Stimulated activated CD4-positive, alpha-beta T cell treated with anti-CD3 and anti-CD28 coated beads, Interleukin-4, amount 100 ng/mL, for 48 hours (primary cell): ENCODE measurements around the gene CFAP100.

Source experiments
- DNase-seq, 2 donors: peaks; one replicate each; pipeline ENCODE4 v3.0.0-alpha.2; 2020; ENCODE audit warnings: low read depth in 2 of 2

CFAP100 gene

DNA sequence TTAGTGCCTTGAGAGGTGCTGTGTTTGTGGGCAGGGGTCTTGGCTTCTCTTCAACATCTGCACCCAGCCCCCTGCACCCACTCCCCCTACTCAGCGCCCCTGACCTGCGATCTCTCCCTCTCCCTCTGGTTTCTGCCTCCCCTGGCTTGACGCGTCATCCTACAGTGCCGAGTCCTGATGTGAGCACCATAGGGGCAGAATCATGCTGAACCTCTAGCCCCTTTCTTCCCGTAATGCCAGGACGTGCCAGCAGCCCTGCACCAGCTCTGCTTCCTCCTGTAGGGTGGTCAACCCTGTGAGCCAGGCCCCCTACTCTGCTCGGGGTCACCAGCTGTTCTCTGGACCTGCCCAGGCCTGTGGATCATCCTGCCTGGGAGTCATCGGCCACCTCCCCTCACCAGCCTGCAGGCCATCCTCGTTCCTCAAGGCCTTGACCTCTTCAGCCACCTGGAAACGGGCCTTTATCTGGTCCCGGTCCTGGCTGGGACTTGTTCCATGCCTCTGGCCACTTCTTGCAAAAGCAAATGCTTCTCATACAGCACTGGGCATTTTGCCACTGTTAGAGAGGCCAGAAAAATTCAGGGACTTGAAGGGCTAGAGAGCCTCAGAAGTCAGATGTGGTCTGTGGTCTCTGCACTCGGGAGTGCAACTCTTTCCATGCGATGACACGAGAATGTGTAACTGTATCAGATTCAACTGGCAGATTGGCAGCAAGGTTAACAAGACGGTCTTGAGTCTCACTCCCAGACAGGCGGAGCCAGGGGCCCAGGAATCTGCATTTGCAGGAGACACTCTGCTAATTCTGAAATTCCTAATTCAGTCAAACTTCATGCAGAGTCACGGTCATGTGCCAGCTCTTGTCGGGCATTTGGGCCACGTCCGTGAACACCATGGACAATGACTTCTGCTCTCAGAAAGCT, 20.8 kb upstream of the CFAP100 start:
- no peak for DNase-seq

DNA sequence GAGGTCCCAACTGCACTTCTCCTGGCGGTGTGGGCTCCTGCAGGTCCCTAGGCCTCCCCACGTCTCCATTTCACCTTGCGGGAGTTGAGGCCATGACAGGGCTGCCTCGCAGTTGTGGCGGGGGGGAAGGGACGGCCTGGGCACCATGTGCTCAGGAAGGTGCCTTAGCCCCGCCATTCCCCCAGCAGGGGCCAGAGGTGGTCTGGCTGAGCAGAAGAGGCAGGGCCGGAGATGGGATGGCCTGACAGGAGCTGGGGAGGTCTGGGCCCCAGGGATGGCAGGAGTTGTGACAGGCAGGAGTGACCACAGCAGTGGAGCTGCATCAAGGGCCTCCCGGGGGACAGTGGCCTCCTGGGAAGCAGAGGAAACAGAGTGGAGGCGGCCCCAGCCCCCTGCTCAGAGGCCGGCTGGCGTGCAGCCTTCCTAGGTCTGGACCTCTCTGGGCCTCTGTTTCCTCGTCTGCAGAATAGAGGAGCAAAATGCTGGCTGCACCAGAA, 18.8 kb upstream of the CFAP100 start:
- DNase-seq, result no peak

DNA sequence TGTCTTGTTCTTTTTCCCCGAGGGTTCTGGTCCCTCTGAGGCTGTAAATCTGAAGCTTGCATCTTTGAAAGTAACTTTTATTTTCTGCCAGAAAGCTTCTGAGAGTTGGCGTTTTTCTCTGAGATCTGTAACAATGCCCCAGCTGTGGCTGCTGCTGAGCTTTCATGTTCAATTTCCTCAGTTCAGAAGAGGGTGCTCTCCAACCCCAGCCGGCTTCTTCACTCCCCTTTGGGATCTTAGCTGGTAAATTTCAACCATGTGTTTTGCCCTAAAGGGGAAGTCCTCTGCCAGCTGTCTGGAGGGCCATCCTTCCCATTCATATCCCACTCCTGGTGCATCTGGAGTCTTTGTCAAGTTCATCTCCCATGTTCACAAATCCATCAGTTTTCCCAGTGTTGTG, 18.3 kb upstream of the CFAP100 start:
- DNase-seq, result no peak

DNA sequence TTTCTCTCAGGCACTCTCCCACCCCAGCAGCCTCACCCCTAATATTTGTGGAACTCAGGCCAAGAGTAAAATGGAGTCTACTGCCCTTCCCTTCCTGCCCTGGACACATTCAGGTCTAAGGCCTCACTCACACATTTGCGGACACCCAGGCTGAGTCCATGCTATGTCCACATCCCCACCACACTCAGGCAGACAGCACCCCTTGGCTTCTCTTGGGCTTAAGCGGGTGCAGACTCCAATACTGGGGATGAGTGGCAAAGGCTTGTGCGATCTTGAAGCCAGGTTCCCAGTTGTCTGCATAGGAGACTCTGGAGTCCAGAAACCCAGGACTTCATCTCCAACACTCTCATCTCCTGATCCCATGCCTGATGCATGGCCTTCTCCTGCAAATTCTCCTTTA, 17.5 kb upstream of the CFAP100 start:
- no peak for DNase-seq

DNA sequence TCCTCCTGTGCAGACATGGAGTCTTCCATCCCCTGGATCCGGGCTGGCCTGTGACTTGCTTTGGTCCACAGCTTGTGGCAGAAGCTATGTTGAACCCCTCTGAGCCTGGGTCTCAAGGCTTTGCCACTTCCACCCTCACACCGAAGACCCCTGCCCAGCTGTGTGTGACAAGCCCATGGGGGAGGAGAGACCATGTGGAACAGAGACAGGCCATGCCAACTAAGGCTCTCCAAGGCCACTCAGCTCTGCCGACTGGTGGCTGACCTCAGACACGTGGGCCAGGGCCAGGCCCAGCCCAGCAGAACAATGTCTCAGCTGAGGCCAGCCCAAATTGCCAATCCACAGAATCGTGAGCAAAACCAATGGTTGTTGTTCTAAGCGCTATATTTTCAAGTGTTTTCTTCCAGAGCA, 16.4 kb upstream of the CFAP100 start:
- DNase-seq, result no peak

DNA sequence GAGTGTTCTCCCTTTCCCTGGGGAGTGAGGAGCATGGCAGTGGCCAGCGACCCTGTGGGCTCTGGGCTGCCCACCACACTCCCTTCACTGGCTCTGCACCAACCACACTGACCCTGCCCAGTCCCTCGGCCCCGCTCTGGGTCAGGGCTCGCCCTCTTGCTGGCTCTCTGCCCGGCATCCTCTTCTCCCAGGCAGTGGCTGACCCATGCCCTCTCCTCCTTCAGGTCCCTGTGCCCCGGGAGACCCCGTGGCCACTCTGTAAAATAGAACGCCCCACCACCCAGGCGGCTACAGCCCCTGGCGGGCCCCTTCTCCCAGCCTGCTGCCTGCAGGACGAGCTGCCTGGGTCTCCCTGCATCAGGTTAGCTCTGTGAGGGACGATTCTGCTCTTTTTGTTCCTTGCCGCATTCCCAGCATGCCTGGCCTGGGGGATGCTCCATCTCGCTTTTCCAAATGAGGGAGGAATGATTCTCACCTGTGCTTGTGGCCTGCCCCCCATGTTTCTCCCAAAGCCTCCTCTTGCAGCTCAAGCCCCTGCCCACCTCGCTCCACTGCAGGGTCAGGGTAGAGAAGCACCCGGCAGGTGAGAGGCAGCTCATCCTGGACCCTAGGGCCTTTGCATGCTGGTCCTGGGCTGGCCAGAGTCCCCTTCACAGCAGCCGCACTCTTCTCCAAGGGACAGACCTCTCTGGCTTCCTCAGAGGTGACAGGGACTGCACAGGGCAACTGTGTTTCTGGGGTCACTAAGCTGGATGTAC, 14.5 kb upstream of the CFAP100 start:
- no peak for DNase-seq

DNA sequence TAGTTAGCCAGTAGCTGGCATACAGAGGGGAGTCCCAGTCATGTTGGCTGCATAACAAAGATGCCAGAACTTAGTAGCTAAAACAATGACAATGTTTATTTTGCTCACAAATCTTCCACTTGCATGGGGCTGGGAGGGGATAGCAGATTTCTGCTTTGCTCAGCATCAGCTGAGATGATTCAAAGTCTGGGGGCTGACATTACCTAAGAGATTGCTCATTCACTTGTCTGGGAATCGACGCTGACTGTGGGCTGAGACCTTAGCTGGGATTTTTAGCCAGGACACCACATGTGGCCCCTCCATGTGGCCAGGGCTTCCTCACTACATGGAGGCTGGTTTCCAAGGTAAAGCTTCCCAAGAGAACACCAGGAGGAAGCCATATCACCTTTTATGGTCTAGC, 12.7 kb upstream of the CFAP100 start:
- no peak for DNase-seq

DNA sequence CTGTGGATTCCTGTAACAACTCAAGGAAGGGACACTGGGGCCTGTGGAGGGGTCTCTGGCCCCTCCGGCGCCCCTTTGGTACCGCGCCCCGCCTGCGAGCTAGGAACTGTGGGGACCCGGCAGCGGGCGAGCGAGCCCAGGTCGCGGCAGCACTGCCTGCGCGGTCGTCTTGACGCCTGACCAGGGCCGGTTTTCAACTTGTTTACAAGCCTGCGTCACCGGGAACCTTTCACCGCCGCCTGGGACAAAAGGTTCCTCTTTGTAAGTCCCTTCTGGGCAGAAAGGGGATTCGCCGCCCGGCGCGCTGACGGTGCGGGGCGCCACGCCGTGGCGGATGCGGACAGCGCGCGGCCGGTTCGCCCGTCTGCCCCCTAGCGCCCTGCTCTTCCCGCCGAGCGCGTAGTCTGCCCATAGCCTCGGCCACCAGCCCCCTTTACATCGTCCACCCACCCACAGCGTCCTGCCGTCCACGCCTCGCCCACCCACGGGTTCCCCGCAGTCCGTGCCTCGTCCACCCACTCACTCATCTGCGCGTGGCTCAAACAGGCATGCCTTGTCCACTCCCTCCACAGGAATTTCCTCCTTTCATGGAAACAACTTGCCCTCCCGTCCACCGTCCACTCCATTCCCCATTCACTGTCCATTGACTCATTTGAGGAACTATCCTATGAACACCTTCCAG, 5.5 kb upstream of the CFAP100 start:
- peak; percentile 29 to 36 for DNase-seq

DNA sequence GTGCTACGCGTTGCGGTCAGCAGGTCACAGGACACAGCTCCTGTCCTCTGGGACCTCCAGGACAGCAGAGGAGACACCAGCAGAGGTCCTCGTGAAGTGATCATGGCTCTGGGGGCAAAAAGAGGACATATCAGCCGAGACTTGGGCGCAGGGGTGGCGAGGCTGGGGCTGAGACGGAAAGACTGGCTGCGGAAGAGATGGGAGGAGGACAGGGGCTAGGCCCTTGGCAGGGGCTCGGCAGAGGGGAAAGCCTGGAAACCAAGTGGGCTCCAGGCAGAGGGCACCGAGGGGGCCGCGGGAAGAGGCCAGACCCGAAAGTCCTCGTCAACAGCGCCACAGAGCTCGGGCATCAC, 4.9 kb upstream of the CFAP100 start:
- DNase-seq, result no peak

DNA sequence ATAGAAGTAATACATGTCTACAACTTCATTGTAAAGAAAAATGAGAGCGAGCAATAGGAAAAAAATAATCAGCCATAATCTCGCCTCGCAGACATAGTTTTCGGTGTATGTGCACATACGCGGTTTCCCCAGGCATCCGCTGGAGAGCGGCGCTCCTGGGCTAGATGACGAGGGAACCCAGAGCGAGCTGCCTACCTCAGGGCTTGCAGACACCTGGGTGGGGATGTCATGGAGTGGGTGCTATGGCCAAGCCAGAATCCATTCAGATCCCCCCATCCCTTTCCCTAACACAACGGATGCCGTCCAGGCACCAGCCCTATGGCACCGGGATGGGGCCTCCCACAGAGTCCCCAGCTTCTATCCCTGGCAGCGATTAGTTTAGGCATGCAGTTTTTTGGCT, 4.5 kb upstream of the CFAP100 start:
- no peak for DNase-seq

DNA sequence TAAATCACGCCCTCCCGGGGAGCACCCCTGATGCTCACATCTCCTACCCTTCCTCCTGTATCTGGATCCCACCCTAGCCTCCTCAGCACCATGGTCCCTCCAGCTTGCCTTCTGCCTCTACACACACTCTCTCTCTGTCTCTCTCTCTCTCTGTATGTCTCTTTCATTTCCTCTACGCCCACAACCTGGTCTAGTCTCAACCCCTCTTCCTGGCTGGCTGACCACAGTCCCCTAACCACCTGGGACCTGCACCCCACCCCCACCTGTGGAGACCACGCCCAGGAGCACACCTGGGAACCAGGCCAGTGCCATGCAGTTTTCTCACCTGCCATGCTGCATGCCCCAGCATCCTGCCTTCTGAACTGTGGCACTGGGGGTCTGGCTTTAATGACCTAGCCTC, 4.0 kb upstream of the CFAP100 start:
- no peak for DNase-seq

DNA sequence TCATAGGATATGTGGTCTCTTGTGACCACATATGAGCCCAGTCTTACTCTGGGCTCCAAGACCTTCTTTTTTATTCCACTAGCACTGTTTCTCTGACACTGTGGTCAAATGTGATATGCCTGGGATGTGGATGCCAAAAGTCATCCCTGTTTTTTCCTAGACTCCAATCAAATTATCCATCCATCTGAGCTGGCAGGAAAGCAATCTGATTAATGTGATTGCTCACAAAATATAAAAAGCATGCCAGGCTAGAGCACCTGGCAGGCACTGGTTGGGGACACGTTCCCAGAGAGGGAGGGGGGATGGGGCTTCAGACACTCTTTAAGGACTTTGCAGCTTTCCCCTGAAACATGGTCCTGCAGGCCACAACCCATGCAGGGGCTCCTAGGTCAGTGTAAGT, 3.1 kb upstream of the CFAP100 start:
- DNase-seq, result no peak

DNA sequence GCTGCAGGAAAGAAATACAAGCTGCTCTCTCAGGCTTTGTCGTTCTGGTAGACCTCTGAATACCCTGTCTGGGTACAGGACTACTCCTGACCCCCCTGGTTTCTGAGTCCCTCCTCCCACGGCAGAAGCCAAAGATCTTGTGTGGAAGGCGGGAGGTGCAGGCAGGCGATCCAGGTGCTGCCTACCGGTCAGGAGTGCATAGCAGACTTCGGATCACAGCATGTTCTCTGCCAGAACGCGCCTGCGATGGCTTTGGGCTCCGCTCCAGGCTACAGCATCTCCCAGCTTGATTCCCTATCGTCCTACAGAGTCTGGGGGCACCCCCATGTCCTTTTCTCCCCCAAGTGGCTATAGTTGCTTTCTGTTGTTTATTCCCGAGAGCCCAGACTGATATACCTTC, 2.5 kb upstream of the CFAP100 start:
- DNase-seq, result no peak

DNA sequence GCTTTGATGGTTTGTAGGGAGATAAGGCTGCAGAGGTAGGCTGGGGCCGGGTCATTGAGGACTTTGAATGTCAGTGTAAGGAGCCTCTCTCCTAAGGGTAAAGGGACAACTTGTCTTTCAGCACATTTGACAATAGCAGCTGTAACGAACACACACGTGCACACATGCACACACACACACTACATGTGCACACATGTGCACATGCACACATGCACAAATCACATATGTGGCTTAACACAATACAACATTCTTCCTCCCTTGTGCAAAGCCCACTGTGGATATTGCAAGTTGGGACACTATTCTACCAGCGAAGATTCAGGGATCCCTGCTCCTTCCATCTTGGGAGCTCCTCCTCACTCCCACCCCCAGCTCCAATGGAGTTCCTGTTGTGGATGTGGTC, 1.1 kb upstream of the CFAP100 start:
- DNase-seq, result no peak

DNA sequence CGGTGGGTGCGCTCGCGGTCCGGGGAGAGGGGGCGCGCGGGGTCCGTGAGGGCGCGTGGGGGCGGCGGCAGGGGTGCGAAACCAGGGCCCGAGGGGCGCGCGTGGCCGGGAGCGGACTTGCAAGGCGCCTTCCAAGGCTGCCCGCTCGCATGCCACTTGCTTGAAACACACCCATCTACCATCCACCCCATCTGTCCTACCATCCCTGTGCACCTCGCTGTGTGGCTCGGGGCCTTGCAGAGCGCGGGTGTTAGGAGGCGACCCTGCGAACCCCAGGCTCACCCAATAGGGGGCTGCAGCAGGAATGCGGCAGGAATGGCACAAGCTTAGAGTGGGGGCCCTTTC, 240 bp downstream of the CFAP100 start:
- no peak for DNase-seq

DNA sequence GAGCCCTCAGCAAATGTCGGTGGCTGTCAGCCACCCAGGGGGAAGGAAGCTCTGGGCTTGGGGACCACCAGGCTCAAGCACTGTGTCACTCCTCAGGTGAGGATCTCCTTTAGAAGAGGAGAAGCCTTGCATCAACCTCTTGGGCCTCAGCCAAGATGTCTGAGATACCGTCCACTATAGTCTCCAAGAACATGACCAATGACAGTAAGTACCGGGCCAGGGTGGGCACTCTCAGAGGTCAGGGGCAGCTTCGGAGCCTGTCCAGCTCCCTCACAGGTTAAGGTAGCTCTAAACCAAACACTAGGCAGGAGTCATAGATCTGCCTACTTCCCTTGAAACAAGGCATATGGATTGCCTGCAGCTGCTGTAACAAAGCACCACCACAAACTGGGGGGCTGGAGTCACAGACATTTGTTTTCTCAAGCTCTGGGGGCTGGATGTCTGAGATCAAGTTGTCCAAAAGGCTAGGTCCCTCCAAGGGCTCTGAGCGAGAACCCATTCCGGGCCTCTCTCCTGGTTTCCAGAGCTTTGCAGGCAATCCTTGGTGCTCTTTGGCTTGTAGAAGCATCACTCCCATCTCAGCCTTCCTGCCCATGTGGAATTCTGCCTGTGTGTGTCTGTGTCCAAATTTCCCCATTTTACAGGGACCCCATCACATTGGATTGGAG, 1.3 kb downstream of the CFAP100 start:
- DNase-seq, result no peak

DNA sequence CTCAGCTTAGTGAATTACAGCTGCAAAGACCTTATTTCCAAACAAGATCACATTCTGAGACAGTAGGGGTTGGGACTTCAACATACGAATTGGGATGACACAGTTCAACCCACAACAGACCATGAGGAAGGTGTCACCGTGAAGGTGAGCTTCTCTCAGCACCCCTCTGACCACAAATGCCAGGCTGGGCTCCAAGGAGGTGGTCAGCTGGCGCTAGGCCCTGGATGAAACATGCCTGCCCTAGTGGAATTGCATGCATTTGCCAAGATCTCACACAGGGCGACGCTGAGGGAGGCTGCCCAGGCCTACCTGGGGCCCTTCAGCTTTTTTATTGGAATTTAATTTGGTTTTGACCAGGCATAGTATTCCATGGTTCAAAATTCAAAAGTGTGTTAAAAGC, 1.8 kb downstream of the CFAP100 start:
- no peak for DNase-seq

DNA sequence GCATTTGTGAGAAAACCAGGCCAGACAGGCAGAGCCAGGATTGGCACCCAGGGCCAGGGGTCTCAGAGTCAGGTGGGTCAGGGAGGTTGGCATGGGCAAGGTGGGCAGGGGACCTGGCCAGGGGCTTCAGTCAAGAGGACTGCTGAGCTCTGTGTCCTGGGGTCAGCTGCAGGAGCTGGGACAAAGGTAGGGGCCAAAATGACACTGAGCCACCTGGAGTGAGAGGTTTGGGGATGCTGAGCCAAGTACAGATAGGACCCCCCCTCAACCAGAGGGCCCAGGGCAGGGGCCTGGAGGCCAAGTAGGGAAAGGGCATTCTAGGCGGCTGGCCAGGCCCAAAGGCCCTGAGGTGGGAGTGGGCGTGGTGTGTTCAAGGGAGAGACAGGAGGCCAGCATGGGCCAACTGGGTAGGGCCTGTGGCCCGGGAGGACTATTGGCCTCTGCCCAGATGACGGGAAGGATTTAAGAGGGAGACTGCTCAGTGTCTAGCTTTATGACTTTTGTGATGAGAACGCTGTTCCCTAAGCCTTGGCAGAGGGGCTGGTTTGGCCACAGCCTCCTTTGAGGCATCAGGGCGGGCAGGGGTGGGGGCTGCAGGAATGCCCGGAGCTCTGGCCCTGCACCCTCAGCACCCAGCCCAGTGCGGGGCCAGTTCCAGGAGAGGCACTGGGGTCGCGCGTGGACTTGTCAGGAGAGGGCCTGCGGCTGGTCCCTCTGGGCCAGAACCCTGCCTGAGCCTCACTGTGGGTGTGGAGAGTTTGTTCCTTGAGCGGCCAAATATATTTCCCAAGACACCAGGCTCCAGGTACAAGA, 3.1 kb downstream of the CFAP100 start:
- no peak for DNase-seq

DNA sequence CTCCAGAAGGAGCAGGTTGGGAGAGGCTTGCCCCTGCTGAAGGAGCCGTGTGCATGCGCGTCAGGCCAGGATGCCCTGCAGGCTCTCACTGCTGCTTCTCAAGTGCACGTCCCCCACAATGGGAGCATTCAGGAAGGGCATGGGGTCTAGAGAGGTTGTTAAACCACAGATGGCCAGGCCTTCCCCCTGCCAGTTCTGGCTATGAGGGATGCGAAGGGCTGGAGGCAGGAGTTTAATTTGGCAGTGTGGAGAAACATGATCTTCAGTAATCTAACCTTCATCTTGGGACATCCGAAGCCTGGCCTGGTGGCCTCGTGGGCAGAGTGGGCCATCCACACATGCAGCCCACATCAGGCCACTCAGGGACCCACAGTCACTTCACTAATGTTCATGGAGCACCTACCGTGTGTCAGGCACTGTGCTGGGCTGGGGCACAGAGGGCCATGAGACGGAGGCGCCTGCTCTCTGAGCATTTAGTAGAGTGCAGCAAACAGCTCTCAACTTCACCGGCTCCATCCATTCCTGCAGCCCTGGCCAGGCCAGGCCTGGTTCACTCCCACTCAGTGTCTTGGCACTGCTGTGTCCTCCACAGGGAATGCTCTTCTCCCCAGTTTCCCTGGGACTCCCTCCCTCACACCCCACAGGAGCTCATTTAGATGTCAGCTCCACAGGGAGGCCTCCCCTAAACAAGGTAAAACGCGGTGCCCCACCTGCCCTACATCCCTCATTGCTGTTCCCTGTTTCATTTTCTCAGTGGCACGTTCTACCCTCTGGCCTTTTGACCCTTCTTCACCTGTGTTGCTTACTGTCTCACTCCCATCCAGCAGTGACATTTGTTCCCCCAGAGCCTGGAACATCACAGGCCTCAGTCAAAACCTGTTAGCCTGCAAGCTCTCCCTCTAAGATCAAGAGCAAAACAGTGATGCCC, 4.0 kb downstream of the CFAP100 start:
- no peak for DNase-seq

DNA sequence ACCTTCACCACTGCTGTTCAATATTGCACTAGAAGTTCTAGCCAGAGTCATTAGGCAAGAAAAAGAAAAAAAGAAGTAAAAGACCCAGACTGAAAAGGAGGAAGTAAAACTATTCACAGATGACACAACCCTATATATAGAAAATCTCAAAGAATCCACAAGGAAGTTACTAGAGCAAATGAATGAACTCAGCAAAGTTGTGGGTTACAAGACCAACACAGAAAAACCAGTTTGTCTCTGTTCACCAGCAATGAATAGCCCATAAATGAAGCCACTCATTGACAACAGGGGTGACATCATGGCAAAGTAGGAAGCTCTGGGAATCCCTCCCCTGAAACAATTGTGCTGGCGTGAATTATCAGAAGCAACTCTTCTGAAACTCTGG, 4.6 kb downstream of the CFAP100 start:
- no peak for DNase-seq
